Fibroblast of pulmonary artery (primary cell): ENCODE results near the gene MAGI1.

Experiments
- DNase-seq: peaks from one replicate; pipeline ENCODE4 v3.0.0-alpha.2; 2010; ENCODE audit warnings: low read depth
- H3K4me3 ChIP-seq: replicated peaks from 2 replicates; pipeline ENCODE4 v1.5.1; 2011; ENCODE audit warnings: low read depth, mild to moderate bottlenecking, control low read depth, low read length, moderate library complexity
- CTCF ChIP-seq: IDR thresholded peaks from 2 replicates; pipeline ENCODE4 v1.5.1; 2011; ENCODE audit warnings: mild to moderate bottlenecking, control low read depth, low read length, inconsistent platforms; ENCODE audit errors: missing control alignments

Gene MAGI1

GRCh38 chr3:65939801-65940246 lies 98.9 kb downstream of the MAGI1 start:
- no peak overlapping the region for H3K4me3 ChIP-seq
- no peak for TF ChIP-seq CTCF
- no peak for DNase-seq

- TF ChIP-seq CTCF = no peak
- H3K4me3 ChIP-seq = no peak overlapping the region
- DNase-seq = no peak
Measured at GRCh38 chr3:65939184-65939583, 99.5 kb downstream of the MAGI1 start.

GRCh38 chr3:65938676-65939075 lies 100.0 kb downstream of the MAGI1 start:
- H3K4me3 ChIP-seq = no peak overlapping the region
- DNase-seq = no peak
- no peak for TF ChIP-seq CTCF

- no peak for TF ChIP-seq CTCF
- DNase-seq = no peak
- no peak overlapping the region for H3K4me3 ChIP-seq
Measured at GRCh38 chr3:65938147-65938546, 100.6 kb downstream of the MAGI1 start.

GRCh38 chr3:65936908-65937638 lies 101.6 kb downstream of the MAGI1 start:
- H3K4me3 ChIP-seq = no peak overlapping the region
- TF ChIP-seq CTCF = no peak
- DNase-seq = no peak

- no peak for DNase-seq
- no peak for TF ChIP-seq CTCF
- H3K4me3 ChIP-seq = no peak overlapping the region
Measured at GRCh38 chr3:65935724-65936123, 103.0 kb downstream of the MAGI1 start.

GRCh38 chr3:65930648-65931047 lies 108.1 kb downstream of the MAGI1 start:
- H3K4me3 ChIP-seq = no peak overlapping the region
- TF ChIP-seq CTCF = no peak
- no peak for DNase-seq
